NCI-H748 (cell line): Measurements from ENCODE around the gene AKR1A1.
"Not testable (repeated sequence)": the region's sequence is repeated elsewhere in the genome, so short reads cannot be mapped to it uniquely, and the experiment has no call there.

Source experiments
- DNase-seq: peaks from one replicate; lab custom pipeline; 2025; ENCODE audit not compliant: unreplicated experiment; lab: John Stamatoyannopoulos, UW

The AKR1A1 gene

GRCh38 chr1:45550401-45551351 lies at the start of gene AKR1A1:
TSS of gene AKR1A1 (plus strand) at chr1:45550826. CDS start at chr1:45561795, 10,969 bp downstream.
- DNase-seq: peak; percentile 96

DNA sequence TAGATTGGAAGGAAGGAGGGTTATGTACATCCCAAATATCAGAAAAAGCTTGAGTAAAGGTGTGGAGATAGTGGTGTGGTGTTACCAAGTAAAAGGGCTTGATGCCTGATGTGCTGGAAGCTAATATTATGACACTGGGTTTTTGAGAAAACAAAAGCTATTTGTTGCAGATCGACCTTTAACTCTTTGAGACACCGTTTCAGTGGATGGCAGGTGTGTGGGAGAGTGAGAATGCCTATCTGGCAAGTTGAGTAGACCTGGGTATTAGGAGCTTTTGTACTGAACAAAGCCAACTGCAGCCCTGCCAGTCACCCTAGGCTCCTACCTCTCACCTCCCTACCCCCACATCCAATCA lies 49.1 kb upstream of the AKR1A1 start:
- DNase-seq: no peak

GRCh38 chr1:45503462-45504360 lies 46.9 kb upstream of the AKR1A1 start:
- DNase-seq: no peak

DNA sequence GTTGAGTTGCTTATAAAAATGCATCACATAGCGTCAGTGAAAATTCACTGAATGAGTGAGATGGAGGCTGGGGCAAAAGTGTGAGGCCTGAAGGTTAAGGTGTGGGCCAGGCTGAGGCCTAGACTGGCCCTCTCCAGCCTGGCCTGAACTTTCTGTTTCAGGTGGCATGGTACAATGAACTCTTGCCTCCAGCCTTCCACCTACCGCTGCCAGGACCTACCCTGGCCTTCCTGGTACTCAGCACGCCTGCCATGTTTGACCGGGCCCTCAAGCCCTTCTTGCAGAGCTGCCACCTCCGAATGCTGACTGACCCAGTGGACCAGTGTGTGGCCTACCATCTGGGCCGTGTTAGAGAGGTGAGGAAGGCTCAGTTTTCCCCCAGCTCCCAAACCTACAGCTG lies 43.4 kb upstream of the AKR1A1 start:
- DNase-seq: no peak

DNA sequence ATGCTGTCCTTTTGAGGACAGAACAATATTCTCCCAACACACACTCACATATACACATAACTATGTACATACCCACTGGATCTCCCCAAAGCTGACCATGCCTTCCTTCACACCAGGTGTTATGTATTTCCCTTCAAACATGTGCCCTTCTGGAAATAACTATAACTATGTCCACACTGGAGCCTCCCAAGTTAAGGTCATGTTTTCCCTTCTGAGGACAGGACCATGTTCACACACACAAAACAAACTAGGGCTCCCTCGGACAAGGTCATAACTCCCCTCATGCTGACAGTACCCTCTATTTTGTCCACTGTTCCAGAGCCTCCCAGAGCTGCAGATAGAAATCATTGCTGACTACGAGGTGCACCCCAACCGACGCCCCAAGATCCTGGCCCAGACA lies 42.7 kb upstream of the AKR1A1 start:
- no peak for DNase-seq

DNA sequence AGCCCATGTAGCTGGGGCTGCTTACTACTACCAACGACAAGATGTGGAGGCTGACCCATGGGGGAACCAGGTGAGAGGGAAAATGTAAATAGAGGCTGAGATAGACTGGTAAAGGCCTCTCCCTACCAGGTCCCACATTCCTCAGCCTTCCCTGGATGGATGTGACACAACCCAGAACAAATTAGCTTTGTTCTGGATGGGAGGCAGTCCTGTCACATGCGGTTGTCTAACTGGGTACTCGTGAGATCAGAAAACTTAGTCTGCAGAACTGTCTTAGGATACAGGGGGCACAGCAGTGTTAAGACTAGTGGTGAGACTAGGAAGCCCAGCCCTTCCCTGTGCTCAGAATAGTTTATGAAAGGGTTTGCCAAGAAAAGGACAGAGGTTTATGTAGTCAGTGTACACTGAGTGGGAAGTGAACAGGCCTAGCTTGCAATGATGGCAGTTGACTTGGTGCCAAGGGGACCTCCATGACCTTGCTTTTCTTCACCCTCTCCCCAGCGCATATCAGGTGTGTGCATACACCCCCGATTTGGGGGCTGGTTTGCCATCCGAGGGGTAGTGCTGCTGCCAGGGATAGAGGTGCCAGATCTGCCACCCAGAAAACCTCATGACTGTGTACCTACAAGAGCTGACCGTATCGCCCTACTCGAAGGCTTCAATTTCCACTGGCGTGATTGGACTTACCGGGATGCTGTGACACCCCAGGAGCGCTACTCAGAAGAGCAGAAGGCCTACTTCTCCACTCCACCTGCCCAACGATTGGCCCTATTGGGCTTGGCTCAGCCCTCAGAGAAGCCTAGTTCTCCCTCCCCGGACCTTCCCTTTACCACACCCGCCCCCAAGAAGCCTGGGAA lies 42.1 kb upstream of the AKR1A1 start:
- no peak for DNase-seq

GRCh38 chr1:45510036-45510971 lies 40.3 kb upstream of the AKR1A1 start:
- DNase-seq: no peak

GRCh38 chr1:45510972-45511527 lies 39.6 kb upstream of the AKR1A1 start:
- no peak for DNase-seq

DNA sequence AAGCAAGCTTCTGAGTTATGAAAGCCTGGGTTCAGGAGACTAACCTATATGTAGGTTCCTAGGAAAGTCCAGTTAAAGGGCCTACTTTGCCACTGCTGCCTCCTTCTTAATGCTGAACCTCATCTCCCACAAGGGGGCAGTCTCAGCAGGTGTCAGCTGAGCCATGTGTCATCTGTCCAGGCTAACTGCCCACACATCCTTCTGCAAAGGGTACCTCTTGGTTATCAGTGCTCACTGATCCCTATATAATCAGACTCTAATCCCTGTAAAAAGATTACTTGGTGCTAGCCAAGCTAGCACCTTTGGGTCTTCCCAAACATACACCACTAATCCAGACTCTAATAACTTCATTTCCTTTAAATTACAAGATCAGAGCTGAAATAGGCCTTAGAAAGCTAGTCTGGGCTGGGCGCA lies 38.0 kb upstream of the AKR1A1 start:
- DNase-seq: peak; percentile 65

GRCh38 chr1:45513532-45514260 lies 36.9 kb upstream of the AKR1A1 start:
- DNase-seq: not testable (repeated sequence)

DNA sequence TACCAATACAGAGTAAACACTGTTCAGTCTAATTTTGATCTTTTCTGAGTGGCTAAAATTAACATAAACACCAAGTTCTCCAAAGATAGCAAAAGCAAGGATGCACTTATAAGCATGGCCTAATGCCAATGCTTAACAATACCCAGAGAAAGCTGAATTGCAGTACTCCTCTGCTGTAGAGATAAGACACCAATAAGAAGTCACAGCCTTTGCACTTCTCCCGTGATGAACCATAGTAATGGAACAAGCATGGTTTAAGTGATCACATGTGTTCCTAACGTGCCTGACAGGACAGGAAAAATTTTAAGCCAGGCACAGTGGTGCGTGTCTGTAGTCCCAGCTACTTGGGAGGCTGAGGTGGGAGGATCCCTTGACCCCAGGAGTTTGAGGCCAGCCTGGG lies 34.6 kb upstream of the AKR1A1 start:
- no peak for DNase-seq

GRCh38 chr1:45516465-45516864 lies 34.2 kb upstream of the AKR1A1 start:
- no peak for DNase-seq

DNA sequence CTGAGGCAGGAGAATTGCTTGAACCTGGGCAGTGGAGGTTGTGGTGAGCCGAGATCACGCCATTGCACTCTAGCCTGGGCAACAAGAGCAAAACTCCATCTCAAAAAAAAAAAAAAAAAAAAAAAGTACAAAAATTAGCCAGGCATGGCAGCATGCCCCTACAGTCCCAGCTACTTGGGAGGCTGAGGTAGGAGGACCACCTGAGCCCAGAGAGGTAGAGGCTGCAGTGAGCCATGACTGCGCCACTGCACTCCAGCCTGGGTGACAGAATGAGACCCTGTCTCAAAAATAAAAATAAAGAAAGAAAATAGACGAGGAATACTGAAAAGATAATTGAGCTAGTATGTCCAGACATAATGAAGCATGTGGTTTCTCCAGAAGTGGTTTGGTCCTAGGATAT lies 32.3 kb upstream of the AKR1A1 start:
- not testable (repeated sequence) for DNase-seq

- no peak for DNase-seq
These were observed 31.7 kb upstream of the AKR1A1 start for GRCh38 chr1:45518910-45519309.

GRCh38 chr1:45519774-45520173 lies 30.9 kb upstream of the AKR1A1 start:
- not testable (repeated sequence) for DNase-seq

DNA sequence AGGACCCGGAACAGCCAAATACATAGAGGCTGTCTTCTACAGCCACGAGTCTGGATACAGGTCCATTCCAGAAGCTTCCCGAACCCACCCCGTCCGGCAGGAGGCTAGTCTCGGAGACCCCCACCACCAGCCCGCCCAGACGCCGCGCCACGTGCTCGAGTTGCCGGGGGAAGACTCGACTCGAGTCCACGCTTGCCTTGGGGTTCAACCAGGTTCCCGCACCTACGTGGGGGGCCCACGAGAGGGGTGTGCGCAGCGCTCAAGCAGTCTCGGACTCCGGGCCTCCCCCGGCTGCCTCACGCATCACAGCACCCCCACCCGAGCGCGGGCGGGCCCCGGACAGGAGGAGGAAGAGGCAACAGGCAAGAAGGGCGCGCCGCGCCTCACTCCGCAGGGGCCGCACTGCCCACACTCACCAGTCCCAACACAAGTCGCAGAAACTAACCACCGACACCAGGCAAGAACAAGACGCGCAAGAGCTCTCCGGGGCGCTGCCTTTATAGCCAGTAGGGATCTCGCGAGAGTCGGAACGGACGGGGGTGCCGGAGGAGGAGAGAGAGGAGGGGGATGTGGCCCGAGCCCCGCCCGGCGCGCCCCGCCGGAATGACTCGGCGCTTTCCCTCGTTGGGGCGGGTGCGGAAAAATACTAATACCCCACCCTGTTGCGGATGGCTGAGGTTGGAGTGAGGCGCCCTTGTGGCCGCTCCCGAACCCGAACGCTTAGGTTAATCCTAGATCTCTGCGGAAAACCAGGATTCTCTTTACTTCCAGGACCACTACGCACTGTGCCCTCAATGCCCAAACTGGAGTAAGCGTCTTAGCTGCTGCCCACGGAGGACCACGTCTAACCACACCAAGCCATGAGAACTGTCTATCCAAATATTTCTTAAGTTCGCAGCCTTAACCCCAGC lies 29.0 kb upstream of the AKR1A1 start, which contains the start of gene PRDX1:
Gene PRDX1 (minus strand): TSS at position 472 of the 911 bp plus-strand sequence. CDS start 2,841 bp downstream, outside the sequence.
- peak; percentile 96 for DNase-seq

DNA sequence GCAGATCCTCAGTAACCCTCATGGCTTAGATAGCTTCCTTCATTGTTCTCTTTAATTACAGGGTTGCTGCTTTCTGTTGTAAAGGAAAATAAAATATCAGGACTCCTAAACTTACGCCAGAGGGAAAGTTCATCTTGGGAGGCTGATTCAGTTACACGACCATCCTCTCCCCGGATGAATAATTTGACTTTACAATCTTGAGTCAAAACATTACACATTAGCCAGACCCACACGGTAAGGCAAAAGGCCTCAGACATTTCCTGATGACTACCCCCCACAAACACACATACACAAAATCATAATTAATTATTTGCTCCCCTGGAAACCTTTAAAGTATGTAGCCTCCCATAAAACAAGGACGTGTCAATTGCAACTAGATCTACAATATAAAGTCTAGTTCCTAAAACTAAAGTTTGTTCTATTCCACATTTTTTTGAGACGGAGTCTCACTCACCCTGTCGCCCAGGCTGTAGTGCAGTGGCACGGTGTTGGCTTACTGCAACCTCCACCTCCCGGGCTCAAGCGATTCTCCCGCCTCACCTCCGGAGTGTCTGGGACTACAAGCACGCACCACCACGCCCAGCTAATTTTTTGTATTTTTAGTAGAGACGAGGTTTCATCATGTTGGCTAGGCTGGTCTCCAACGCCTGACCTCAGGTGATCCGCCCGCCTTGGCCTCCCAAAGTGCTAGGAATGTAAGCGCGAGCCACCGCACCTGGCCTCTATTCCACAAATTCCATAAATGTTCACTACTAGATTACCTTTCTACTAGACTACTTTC lies 28.1 kb upstream of the AKR1A1 start:
- peak; percentile 43 for DNase-seq
